Activated CD4-positive, alpha-beta T cell treated with anti-CD3 and anti-CD28 coated beads, Interleukin-2, amount 50 U/mL, for 24 hours (primary cell): ENCODE data around the gene SND1.

ENCODE experiments used
- DNase-seq, 2 donors: peaks; one replicate each; pipeline ENCODE4 v3.0.0-alpha.2; 2020; ENCODE audit warnings: low read depth in 1 of 2, low spot score in 1 of 2

SND1 gene

GRCh38 chr7:127682140-127682539 is 30.1 kb downstream of the SND1 start:
- DNase-seq, result no peak

GRCh38 chr7:127683776-127684681 is 32.0 kb downstream of the SND1 start:
- DNase-seq, result no peak

- no peak for DNase-seq
Measured at GRCh38 chr7:127689194-127689772, 37.3 kb downstream of the SND1 start.

- no peak for DNase-seq
Measured at GRCh38 chr7:127690337-127690736, 38.3 kb downstream of the SND1 start.

- DNase-seq, result no peak
Measured at GRCh38 chr7:127690806-127691205, 38.8 kb downstream of the SND1 start.

- DNase-seq, result no peak
Measured at GRCh38 chr7:127692200-127692599, 40.2 kb downstream of the SND1 start.

GRCh38 chr7:127699853-127700252 is 47.9 kb downstream of the SND1 start:
- no peak for DNase-seq

- DNase-seq, result no peak
Measured at GRCh38 chr7:127702052-127702652, 50.2 kb downstream of the SND1 start.

- DNase-seq, result no peak
Measured at GRCh38 chr7:127702938-127703337, 50.9 kb downstream of the SND1 start.

- DNase-seq, result no peak
Measured at GRCh38 chr7:127704211-127704610, 52.2 kb downstream of the SND1 start.

GRCh38 chr7:127705461-127705959 is 53.5 kb downstream of the SND1 start:
- DNase-seq, result no peak

GRCh38 chr7:127706766-127707165 is 54.8 kb downstream of the SND1 start:
- DNase-seq, result no peak

GRCh38 chr7:127708201-127708600 is 56.2 kb downstream of the SND1 start:
- no peak for DNase-seq

GRCh38 chr7:127708788-127709187 is 56.8 kb downstream of the SND1 start:
- peak; percentile 21 to 69 for DNase-seq

- no peak for DNase-seq
Measured at GRCh38 chr7:127710635-127711034, 58.6 kb downstream of the SND1 start.

GRCh38 chr7:127711872-127712271 is 59.9 kb downstream of the SND1 start:
- DNase-seq, result no peak

GRCh38 chr7:127713006-127713405 is 61.0 kb downstream of the SND1 start:
- no peak for DNase-seq

GRCh38 chr7:127713758-127714157 is 61.8 kb downstream of the SND1 start:
- no peak for DNase-seq

- no peak for DNase-seq
Measured at GRCh38 chr7:127715272-127715671, 63.3 kb downstream of the SND1 start.

GRCh38 chr7:127715901-127716300 is 63.9 kb downstream of the SND1 start:
- no peak for DNase-seq

GRCh38 chr7:127717502-127718339 is 65.7 kb downstream of the SND1 start:
- DNase-seq, result no peak
